HG03039 (cell line): ENCODE measurements around the gene YBEY.

Source experiments
- ATAC-seq: cut with Tn5 transposase; IDR thresholded peaks from one replicate; pipeline ENCODE4 v1.9.1; 2021; ENCODE audit warnings: mild to moderate bottlenecking, moderate library complexity; ENCODE audit not compliant: unreplicated experiment

YBEY gene

DNA sequence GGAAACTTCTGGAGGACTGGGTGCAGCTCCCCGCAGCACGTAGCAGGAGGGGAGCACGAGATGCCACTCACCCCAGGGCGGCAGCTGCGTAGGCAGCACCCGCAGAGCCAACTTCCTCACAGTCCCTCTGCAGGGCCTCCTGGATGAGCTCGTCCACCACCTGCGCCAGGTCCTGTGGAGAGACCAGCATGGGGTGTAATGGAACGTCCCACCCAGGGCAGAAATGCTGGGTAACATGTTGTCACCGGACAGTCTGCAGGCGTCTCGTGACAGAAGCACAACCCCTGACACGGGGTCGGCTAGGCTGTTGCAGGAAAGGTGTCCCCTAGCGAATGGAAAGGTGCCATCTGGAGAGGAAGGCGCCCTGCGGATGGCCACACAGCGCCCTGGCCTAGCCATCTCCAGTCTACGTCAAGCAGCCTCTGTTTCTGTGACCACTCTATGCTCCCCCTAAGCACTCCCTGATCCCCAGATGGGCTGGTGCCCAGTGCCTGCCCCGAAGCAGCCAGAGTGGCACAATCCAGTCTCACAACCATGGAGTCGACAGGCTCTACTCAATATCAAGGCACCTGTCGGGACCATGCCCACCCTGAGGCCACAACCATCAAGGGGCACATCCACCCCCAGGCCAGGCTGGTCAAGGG lies 22.0 kb upstream of the YBEY start:
- no peak for ATAC-seq

DNA sequence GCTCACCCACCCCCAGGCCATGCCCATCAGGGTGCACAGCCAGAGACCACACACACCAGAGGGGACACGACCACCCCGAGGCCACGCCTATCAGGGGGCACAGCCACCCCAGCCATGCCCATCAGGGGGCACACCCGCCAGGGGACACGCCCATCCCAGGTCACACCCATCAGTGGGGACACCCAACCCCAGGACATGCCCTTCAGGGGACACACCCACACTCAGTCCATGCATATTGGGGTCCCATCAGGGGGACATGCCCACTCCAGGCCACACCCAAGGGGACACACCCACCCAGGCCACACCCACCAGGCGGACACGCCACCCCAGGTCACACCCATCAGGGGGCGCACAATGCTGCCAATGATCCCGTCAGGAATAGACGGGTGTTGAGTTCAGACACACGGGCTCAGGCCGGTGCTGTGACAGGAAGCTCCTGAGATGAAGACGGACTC lies 21.4 kb upstream of the YBEY start:
- ATAC-seq: no peak

DNA sequence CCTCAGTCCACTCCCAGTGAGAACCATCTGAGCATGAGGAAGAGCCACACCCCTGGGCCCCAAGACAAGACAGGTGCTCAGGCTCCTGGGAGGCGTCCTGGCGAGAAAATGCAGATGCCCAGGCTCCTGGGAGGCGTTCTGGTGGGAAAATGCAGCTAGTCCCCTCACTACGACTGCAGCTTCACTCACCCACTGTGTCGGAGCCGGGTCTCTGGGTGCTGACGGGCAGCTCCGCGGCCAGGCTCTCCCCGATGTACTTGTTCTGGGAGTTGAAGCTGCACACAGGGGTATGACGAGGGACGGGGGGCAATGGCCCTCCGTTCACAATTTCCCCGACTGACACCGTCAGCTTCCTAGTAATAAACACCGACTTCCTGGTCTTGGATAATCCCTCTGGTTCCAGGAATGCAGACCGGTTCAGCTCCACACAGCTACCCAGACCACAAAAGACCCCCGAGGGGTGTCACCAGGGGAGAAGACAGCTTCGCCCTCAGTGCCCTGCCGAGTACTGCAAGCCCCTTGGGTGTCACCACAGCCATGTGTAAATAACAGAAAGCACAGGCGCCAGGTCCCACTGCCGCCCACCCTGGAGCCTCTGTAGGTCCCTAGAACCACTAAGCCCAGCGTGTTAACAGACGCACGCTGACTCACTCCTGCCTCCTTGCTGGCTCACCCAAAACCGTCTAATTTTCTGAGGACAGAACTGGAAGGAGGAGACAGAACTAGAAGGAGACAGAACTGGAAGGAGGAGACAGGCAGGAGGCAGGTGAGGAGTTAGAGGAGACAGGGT lies 20.2 kb upstream of the YBEY start:
- no peak for ATAC-seq

DNA sequence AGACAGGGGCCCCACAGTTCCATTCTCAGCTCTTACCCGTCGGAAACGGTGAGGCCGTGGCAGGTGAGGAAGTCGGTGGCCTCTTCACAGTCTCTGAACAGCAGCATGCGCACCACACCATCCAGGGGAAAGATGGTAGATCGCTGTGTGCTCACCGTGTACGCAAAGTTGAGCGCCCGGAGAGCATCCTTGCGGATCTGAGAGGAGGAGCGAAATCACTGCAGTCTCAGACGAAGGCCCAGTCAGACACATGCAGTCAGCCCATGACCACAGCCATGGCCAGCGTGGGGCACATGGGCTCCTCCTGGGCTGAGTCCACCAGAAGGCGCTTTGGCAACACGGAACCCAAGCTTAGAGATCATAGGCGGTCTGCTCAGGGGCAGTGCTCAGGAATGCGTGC lies 19.2 kb upstream of the YBEY start:
- ATAC-seq: no peak

DNA sequence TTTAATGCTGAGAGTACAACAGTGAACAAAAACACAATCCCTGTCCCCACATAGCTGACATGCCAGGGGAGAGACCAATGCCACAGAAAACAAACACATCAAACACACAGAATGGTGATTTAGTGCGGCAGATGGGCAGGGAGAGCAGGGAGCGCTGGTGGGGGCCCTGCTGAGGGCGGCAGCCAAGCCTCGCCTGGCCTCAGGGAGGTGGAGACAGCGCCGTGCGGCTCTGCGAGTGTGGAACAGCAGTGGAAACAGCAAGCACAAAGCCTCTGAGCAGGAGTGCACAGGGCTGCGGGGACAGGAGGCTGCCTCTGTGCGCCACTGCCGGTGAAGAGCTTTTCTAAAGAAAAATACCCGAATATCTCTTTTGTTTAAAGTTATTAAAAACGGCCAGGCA lies 17.8 kb upstream of the YBEY start:
- no peak for ATAC-seq

DNA sequence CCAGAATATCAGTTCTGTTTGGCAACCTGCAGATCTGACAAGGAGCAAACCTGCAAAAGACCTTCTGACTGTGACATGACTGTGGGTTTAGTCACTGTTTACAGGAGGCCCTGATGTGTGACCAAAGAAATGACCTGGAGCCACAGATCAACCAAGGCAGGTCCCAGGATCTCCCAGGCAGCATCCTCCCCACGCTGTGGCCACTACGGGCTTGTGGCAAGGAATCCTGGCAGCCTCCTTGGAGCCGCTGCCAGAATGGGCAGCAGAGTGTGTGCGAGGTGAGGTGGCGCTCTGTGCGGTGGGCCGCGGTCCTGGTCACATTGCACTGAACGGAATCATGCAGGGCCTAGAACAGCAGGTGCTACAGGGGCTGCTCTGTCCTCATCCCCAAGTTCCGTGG lies 16.7 kb upstream of the YBEY start:
- ATAC-seq: no peak

DNA sequence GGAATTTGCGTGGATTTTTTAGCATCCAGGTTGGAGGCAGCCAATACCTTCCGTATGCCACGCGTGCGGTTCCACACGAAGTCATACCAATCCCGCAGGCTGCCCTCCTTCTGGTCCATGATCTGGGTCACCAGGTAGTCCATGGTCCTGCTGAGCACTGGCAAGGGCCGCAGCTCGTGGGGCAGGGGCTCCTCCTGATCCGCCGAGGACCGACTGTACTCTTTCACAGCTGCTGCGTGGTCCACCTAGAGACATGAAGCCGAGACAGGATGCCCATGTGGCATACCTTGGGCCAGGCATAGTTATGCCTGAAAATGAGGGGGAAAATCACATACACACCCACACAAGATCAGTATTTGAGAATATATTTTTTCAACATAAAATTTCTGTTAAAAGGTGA lies 12.8 kb upstream of the YBEY start:
- ATAC-seq: no peak

DNA sequence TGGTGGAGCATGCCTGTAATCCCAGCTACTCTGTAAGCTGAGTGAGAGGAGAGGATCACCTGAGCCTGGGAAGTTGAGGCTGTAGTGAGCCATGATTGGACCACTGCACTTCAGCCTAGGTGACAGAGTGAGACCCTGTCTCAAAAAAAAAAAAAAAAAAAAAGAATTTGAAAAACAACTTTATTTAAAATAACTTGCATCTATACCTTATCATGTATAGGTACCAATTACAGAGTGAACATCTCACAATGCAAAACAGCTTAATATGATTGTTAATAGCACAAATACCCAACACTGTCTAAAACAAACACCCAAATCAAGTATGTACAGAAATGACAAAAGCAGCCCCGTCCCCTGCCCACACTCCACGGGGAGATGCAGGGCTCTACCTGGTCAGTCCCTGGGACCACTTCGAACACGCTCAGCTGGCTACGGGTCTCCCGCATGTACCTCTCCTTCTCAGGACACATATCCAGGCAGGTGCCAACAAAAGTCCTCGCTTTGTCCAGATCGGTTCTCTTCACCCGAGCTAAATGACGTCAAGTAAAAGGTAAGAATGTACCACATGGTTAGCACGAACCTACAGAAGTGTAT lies 11.2 kb upstream of the YBEY start:
- ATAC-seq: no peak

DNA sequence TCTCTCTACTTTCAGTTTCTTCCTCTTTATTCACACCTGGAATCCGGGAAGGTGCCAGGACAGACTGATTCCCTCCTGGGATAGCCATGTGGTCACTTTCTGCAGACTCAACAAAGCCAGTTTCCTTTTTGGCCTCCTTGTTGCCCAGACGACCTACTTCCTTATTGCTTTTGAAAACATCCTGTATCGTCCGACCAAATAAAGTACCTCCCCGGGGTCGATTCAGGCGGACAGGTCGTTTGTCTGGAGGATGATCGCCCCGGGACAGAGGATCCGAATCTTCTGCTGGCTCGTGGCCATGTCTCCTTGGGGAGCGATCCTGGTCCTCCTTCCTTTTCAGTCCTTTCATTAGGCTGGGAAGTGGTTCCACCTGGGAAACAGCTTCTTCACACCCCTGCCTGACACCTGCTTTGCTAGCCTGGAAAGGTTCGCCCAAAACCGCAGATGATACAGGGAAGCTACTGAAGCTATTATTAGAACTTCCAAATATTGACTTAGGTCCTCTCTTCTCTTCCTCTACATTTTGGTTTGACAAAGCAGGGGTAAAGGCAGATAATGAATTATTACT lies 2.0 kb upstream of the YBEY start:
- no peak for ATAC-seq

DNA sequence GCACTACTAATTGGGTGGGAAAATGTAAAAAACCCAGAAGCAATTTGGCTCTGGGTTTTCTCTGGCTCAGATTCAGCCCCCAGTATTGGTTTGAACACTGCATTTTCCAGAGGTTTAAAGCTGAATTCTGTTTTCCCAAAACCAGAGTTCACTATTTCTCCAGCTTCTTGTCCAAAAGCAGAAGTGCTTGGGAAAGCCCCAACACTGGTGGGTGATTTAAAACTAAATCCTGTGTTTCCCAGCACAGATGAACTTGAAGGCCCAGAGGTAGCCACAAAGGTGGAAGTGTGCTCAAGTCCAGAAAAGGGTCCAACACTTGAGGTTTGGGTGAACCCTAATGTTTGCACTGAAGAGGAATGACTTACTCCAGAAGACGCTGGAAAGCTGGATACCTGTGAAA lies 1.4 kb upstream of the YBEY start:
- ATAC-seq: no peak

DNA sequence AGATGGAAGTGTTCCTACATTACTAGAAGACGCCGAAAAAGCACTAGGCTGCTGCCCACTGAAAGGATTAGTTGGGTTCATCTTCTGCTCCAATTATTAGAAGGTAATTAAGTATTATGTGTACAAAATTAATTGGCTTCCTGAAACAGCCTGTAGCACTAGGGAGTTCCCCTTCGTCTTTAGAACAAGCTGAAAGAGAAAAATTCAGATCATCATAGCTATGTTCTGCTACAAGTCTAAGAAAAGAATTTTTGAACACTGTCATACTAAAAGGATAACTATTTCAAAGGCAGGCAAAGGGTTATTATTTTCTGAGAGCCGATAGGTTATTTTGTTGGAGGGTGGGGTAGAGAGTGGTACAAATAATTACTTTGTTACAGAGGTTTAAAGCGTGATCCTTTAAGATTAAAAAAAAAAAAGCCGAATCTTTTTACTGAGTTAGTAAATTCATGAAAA lies 908 bp upstream of the YBEY start, which contains the start of gene MCM3AP:
Gene MCM3AP, minus strand, starts transcription at position 406 of the 456 bp plus-strand sequence. Its CDS starts 325 bp downstream, at position 81.
- ATAC-seq: no peak

DNA sequence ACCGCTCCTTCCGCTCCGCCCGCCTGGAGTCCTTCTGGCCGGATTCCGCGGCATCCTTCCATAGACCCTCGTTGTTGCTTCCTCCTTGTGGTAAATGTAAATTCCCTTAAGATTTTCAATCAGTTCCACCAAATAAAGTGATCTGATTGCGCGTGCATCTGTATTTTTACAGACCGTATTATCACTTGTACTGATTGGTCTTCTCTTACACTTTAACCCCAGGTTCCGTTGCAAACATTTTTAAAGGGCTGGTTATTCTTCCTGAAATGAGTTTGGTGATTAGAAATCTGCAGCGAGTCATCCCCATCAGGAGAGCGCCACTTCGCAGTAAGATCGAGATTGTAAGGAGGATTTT lies 483 bp downstream of the YBEY start:
- ATAC-seq: no peak

DNA sequence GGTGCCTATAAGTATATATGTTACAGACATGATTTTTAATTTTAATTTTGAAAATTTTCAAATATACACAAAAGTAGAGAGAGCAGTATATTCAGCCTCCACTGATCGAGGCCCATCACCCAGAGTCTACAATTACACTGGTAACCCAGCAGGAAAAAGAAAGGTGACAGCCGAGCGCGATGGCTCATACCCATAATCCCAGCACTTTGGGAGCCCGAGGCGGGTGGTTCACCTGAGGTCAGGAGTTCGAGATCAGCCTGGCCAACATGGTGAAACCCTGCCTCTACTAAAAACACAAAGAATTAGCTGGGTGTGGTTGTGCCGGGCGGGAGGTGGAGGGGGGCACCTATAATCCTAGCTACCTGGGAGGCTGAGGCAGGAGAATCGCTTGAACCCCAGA lies 1.4 kb downstream of the YBEY start:
- no peak for ATAC-seq

DNA sequence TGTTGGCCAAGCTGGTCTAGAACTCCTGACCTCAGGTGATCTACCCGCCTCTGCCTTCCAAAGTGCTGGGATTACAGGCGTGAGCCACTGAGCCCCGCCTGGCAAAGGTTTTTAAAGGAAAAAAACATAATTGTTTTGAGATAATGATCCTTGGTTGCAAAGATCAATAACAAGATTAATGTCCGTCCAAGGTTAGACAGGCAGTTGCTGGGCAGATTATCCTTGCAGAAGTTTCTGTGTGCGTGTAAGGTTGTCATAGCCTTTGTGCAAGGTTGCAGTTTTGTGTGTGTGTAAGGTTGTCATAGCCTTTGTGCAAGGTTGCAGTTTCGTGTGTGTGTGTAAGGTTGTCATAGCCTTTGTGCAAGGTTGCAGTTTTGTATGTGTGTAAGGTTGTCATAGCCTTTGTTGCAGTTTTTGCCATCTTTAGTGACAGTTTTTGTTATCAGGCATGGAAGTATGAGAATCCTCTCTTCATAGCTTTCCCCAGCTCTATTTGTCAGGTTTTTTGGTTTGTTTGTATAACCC lies 3.6 kb downstream of the YBEY start:
- ATAC-seq: no peak

DNA sequence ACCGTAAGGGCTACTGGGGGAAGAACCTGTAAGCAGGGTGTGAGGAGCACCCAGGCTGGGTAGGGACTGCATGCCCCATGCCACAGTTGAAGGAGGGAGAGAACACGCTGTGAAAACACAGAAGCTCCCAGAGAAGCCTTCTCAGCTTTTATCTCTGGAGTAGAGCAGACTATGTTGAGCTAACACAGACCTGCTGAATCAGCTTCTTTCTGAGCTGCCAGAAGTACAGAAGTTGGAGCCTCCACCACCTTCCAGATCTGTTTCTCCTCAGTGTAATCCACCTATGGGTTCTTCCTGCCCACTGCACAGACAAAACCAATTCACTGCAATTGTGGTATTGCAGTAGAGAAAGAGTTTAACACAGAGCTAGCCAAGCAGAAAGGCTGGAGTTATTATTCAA lies 5.4 kb downstream of the YBEY start:
- no peak for ATAC-seq

DNA sequence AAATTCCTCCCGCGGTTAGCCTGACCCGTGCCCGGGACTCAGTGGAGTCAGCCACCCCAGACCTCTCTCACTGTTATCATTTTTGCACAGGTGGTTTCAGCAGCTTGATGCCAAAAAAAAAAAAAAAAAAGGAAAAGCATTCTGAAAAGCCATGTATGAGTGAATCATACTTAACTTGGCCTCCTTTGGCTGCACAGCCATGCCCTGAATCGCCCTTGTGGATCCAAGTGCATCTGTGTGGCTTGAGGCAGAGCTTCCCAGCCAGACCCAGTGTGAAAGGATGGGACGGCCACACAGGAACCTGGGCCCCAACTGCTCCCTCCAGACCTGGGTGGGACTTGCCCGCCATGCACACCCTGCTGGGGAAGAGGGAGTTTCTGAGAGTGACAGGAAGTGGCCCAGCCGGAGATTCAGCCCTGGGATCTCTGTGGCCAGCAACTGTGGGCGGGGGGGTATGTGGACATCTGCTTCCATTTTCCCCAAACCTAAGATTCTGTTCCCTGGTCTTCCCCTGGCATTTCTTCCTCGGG lies 8.6 kb downstream of the YBEY start:
- no peak for ATAC-seq

DNA sequence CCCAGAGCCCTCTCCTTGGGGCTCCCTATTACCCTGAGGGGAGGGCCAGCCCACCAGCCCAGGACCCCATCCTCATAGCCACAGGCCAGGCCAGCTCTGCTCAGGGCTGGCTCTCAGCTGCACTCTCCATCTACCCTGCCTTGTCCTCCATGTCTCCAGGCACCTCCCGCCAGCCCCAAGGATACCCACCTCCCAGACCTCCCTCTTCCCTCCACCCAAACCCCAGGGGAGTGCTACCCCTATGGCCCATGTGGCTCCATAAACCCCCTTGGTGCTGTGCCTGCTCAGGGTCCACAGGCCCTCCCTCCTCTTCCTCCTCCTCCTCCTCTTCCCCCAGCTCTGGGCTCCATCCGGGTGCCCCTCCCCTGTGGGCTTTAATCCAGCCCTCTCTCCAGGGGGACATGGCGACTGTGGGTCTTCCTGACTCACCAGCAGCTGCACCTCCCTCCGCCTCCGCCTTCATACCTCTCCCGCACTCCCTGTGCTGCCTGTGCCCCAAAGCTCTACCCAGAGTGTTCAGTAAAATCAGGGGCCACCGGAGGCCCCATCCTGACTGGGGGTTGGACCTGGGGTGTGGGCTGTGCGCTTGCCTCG lies 9.1 kb downstream of the YBEY start:
- ATAC-seq: no peak

DNA sequence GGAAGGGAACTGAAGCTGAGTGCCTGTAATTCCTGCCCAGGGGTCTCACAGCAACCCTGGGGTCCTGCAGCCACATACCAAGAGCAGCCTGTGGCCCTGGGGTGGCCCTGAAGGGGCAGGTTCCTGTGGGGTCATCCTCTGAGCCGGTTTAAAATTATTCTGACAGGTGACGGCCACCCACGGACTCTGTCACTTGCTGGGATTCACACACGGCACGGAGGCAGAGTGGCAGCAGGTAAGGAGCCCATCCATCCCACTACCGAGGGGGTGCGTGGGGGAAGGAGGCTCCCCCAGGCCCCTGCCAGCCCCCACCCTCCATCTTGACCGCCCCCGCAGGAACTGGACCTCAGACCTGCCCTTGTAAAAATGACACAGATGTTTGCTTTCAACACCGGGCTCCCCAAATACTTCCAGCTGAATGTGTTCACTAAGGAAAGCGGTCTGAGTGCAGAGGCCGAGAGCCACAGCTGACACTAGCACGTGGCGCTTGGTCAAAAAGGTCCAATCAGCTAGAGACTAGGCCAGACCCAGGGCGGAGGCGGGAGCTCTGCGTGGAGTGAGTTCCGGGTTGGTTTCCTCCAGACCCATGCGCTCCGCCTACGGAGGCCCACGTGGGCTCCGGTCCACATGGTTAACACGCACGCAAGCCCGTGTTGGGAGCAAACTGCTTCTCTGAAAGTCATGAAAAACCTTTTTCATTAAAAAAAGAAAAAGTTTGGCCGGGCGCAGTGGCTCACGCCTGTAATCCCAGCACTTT lies 10.0 kb downstream of the YBEY start:
- ATAC-seq: no peak

DNA sequence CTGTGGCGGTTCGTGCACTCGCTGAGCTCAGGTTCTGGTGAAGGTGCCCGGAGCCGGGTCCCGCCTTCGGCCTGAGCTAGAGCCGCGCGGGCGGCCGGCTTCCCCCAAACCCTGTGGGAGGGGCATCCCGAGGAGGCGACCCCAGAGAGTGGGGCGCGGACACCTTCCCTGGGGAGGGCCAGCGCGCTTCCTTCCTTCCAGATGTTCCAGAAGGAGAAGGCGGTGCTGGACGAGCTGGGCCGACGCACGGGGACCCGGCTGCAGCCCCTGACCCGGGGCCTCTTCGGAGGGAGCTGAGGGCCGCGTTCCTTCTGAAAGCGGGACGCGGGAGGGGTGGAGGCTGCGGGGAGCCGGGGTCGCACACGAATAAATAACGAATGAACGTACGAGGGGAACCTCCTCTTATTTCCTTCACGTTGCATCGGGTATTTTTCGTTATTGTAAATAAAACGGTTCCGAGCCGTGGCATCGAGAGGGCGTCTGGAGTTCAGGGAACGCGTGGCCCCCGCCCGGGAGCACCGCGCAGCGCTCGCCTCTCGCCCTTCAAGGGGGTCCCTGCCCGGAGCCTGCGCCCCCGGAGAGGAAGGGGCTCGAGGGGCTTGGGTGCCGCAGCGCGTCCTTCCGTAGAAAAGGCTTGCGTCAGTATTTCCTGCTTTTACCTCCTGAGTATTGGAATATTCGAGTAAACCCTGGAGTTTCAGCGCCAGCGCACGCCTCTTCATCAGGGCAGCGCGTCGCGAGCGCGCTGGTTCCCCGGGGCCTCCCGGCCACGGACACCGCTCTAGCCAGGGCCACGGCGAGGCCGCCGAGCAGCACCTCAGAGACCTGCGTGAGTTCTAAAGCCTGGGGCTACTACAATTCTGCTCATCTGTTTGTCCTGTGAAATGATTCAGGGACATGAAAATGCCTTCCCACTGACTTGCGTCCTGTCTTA lies 11.5 kb downstream of the YBEY start:
- no peak for ATAC-seq
